Esophagus squamous epithelium (tissue), 5 donors: ENCODE results near the gene PLXND1. TPM values are rescaled to one million over a fixed set of nuclear protein-coding genes. Genes with fewer than 3 reads are reported as not detected.
A peak's percentile ranks its signal among the peaks of the same experiment; 100 is the strongest.

Experiments
- DNase-seq: peaks from one replicate; lab custom pipeline; 2025; lab: John Stamatoyannopoulos, UW
- H3K27ac ChIP-seq, 4 donors: fragments of 200-600 bp; sonication (generic); one replicate each; pipeline ENCODE4 v1.5.1; 2016 to 2019; ENCODE audit warnings: mild to moderate bottlenecking in 1 of 4
- H3K27me3 ChIP-seq, 4 donors: fragments of 200-600 bp; sonication (generic); 1 replicate in 3 of 4; 2 replicates in 1 of 4; pipeline versions ENCODE4 v1.5.1 to v1.6.0; 2017 to 2021; ENCODE audit warnings: antibody characterized with exemption in 1 of 4
- H3K36me3 ChIP-seq, 3 donors: fragments of 200-600 bp; sonication (generic); one replicate each; pipeline ENCODE4 v1.5.1; 2016 to 2019
- H3K4me1 ChIP-seq, 3 donors: fragments of 200-600 bp; sonication (generic); one replicate each; pipeline ENCODE4 v1.5.1; 2017 to 2019
- H3K4me3 ChIP-seq, 4 donors: fragments of 200-600 bp; sonication (generic); 1 replicate in 3 of 4; 2 replicates in 1 of 4; pipeline ENCODE4 v1.5.1; 2016 to 2019; ENCODE audit warnings: mild to moderate bottlenecking in 2 of 4, moderate library complexity in 1 of 4
- H3K9me3 ChIP-seq, 3 donors: fragments of 200-600 bp; sonication (generic); one replicate each; pipeline ENCODE4 v1.5.1; 2016 to 2019
- POLR2A ChIP-seq, 4 donors: fragments of 450-650 bp; IDR thresholded peaks; one replicate each; pipeline ENCODE4 v1.6.1; 2017; ENCODE audit warnings: antibody characterized with exemption in 4 of 4, mild to moderate bottlenecking in 4 of 4, moderate library complexity in 3 of 4
- WGBS, 2 donors: methylation state at CpG; one replicate each; pipeline ENCODE4 v1.1.5; 2018; 5-methylcytosine and 5-hydroxymethylcytosine counted together
- intact Hi-C: fragments of 100-400 bp; cut with DNase I; formaldehyde crosslinking; loops from one replicate; pipeline ENCODE4 v1.15.0; 2022
- total RNA-seq, 4 donors: library from RNA; depleted of rRNA; stranded (reverse); fragments of >200 nt; gene quantifications; one replicate each; pipeline ENCODE4 v1.1.0, GENCODE V29; 2016
- TF ChIP-seq, protein P1 (sequence below), 6 experiments: fragments of 450-650 bp in 4 of 6; fragments of 200-600 bp in 2 of 6; sonication (generic) in 2 of 6; IDR thresholded peaks; one replicate each; pipeline ENCODE4 v1.5.1; 2016 to 2019; ENCODE audit warnings: antibody characterized with exemption in 6 of 6, mild to moderate bottlenecking in 4 of 6, moderate library complexity in 4 of 6
- donor health status: DM: yes; HTN: yes; CAD: no.

Gene PLXND1
- total RNA-seq, 4 donors from 2014 or later = 4.5 to 66.0 (median 24.4) TPM

DNA sequence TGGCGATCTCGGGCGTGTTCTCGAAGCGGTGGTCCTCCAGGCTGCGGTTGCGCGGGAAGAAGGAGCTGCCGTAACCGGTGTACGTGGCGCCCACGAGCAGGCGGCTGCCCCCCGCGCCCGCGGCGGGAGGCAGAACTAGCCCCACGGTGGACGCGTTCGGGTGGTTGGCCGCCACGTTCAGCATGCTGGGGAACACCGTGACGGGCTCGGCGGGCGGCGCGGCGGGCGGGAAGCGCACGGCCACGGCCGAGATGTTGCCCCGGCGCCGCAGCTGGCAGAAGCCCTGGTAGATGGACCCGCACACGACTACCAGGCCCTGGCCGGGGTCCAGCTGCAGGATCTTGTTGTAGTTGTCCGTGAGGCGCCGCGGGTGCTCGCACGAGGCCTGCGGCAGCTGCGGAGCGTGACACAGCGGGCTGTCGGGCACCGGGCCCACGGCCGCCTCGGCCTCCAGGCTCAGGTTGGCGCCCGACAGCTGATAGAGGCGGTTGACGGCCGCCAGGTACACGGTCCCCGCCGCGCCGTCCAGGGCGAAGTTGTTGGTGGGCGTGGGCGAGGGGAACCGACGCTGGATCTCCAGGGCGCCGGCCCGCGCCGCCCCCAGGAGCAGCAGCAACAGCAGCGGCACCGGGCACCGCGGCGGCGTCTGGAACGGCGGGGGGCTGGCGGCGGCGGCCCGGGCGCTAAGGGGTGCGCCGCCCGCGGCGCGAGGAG is 397 bp downstream of the PLXND1 start:
- peaks cover 0 to 45% (median 4%) of the 10 kb centered on the region in 4 donors for H3K27me3 ChIP-seq
- 0% methylated on average over 20 of the region's 98 CpGs; no CpG with 5 or more reads in 1 of the 2 donors for WGBS, 2 donors
- H3K36me3 ChIP-seq = no peaks in the 10 kb centered on the region
- TF ChIP-seq POLR2A (IDR thresholded peaks at IDR 0.05) = peak in 1 of 4 donors; percentile 16
- TF ChIP-seq, protein P1, sequence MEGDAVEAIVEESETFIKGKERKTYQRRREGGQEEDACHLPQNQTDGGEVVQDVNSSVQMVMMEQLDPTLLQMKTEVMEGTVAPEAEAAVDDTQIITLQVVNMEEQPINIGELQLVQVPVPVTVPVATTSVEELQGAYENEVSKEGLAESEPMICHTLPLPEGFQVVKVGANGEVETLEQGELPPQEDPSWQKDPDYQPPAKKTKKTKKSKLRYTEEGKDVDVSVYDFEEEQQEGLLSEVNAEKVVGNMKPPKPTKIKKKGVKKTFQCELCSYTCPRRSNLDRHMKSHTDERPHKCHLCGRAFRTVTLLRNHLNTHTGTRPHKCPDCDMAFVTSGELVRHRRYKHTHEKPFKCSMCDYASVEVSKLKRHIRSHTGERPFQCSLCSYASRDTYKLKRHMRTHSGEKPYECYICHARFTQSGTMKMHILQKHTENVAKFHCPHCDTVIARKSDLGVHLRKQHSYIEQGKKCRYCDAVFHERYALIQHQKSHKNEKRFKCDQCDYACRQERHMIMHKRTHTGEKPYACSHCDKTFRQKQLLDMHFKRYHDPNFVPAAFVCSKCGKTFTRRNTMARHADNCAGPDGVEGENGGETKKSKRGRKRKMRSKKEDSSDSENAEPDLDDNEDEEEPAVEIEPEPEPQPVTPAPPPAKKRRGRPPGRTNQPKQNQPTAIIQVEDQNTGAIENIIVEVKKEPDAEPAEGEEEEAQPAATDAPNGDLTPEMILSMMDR (IDR thresholded peaks at IDR 0.05) = no peak
- DNase-seq = no peak
- H3K9me3 ChIP-seq = no peaks in the 10 kb centered on the region
- peak overlapping the region; percentile 49 to 66 (median 58) for H3K4me3 ChIP-seq
- H3K27ac ChIP-seq = peak overlapping the region; percentile 77 to 94 (median 88)
- intact Hi-C loops = loop anchor here (10.0 kb wide), 1 partner anchor 121 kb away; no protein-coding TSS in a partner anchor
- H3K4me1 ChIP-seq = peaks cover 29 to 92% (median 45%) of the 10 kb centered on the region in 3 donors

DNA sequence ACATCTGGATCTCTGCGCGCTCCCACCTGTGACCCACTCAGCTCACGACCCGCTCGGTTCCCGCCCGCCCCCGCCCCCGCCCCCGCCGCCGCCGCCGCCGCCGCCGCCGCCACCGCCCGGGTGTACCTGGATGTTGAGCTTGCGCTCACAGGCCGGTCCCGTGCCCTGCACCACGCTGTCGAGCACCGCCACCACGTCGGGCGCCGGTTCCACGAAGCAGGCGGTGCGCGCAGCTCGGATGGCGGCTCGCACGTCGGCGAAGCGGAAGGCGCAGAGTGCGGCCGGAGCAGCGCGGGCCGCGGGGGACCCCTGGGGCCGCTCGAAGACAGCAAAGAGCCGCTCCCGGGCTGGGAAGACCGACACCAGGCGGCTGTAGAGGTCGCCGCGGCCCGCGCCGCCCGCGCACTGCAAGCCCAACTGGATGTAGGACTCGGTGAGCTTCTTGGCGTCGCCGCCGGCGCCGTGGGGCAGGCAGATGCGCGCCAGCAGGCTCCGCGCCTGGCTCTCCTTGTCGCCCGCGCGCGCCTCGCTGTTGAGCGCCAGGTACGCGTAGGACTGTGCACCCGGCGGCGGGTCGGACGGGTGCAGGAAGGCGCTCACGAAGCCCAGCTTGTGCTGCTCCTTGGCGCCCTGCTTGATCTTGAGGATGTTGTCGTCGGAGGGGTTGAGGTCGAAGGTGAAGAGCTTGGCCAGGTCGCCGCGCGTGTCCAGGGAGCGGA is 1.1 kb downstream of the PLXND1 start:
- TF ChIP-seq, protein P1 (IDR thresholded peaks at IDR 0.05) = no peak
- TF ChIP-seq POLR2A (IDR thresholded peaks at IDR 0.05) = peak in 1 of 4 donors; percentile 24
- Histone ChIP-seq H3K9me3 (no peaks in the 10 kb centered on the region), H3K27me3 (peaks cover 0 to 45% (median 4%) of the 10 kb centered on the region in 4 donors), H3K4me3 (peak overlapping the region; percentile 49 to 66 (median 58)), H3K27ac (peak overlapping the region; percentile 77 to 94 (median 88)), H3K36me3 (no peaks in the 10 kb centered on the region), H3K4me1 (peaks cover 30 to 95% (median 47%) of the 10 kb centered on the region in 3 donors)
- intact Hi-C loops = loop anchor here (10.0 kb wide), 1 partner anchor 121 kb away; no protein-coding TSS in a partner anchor
- 2% methylated on average over 8 of the region's 98 CpGs; no CpG with 5 or more reads in 1 of the 2 donors for WGBS, 2 donors
- no peak for DNase-seq

DNA sequence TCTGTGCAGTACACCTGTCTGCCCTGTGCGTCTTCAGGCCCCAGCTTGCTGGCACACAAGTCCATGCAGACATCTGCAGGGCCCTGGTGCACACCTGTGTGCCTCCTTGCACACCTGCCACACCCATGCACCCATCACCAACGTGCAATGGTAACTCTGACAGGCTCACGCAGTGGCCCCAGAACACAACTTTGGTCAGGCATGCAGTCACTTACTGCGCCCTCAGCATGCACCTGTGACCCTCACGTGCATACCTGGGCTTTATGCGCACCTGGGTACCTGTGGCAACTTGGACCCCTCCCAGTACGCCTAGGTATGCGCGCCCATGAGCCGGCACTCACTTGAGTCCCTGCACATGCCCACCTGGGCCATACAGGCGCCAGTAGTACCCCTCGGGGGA is 1.7 kb downstream of the PLXND1 start:
- TF ChIP-seq, protein P1 (IDR thresholded peaks at IDR 0.05) = no peak
- TF ChIP-seq POLR2A (IDR thresholded peaks at IDR 0.05) = no peak
- intact Hi-C loops = loop anchor here (10.0 kb wide), 1 partner anchor 120 kb away; no protein-coding TSS in a partner anchor
- H3K4me3 ChIP-seq = peak overlapping the region; percentile 49 to 66 (median 58)
- WGBS, 2 donors = 8 to 26% methylated on average over 8 to 9 of the region's 12 CpGs
- DNase-seq = no peak
- H3K4me1 ChIP-seq = peaks cover 36 to 95% (median 50%) of the 10 kb centered on the region in 3 donors
- no peaks in the 10 kb centered on the region for H3K9me3 ChIP-seq
- H3K36me3 ChIP-seq = no peaks in the 10 kb centered on the region
- H3K27me3 ChIP-seq = peaks cover 0 to 45% (median 4%) of the 10 kb centered on the region in 4 donors
- peak overlapping the region; percentile 77 to 94 (median 88) for H3K27ac ChIP-seq

DNA sequence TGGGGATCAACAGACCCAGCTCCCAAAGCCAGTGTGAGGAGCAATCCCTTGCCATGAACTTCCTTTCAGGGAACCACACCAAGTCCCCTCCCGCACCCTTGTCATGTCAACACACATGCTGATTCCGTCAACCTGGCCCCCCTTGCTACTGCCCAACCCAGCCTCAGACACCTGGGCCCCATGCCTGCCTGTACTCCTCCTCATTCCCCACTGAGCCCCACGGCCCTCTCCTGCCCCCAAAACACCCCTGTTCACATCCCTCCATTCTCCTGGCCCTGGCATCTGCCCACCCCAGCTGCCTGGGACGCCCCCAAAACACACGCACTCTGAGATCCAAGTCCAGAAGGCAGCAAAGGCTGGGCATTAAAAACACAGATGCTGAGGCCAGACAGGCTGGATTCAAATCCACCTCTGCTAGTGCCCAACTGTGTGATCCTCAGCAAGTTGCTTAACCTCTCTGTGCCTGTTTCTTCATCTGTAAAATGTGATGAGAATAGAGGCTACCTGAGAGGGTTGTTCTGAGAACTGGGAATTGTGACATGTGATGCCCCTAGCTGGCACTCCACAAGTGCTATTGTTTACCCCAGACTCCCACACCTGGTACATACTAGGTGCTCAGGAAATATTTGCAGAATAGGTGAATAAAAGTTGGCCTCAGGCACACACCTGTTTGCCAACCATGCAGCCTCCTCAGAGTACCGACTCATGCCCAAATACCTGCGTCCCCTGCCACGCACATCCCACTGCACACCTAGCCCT is 2.3 kb downstream of the PLXND1 start:
- H3K36me3 ChIP-seq = no peaks in the 10 kb centered on the region
- H3K4me1 ChIP-seq = peaks cover 38 to 95% (median 49%) of the 10 kb centered on the region in 3 donors
- 45 to 56% methylated on average over 8 of the region's 8 CpGs for WGBS, 2 donors
- no peak for DNase-seq
- peaks cover 0 to 42% (median 4%) of the 10 kb centered on the region in 4 donors for H3K27me3 ChIP-seq
- H3K4me3 ChIP-seq = peak overlapping the region; percentile 49 to 66 (median 58)
- no peaks in the 10 kb centered on the region for H3K9me3 ChIP-seq
- intact Hi-C loops = loop anchor here (10.0 kb wide), 1 partner anchor 119 kb away; no protein-coding TSS in a partner anchor
- peak overlapping the region; percentile 77 to 94 (median 88) for H3K27ac ChIP-seq
- no peak for TF ChIP-seq POLR2A (IDR thresholded peaks at IDR 0.05)
- TF ChIP-seq, protein P1 (IDR thresholded peaks at IDR 0.05) = no peak
